Mesenchymal stem cell (in vitro differentiated cells and primary cell): ENCODE results near the gene UNC93A.

Experiments
- DNase-seq: peaks from one replicate; pipeline ENCODE4 v3.0.0-alpha.2; 2013
- H2AFZ ChIP-seq: one replicate; pipeline ENCODE4 v1.6.1; 2013; ENCODE audit warnings: low read depth, mild to moderate bottlenecking, control low read depth, inconsistent platforms, low read length, moderate library complexity
- H2AK5ac ChIP-seq: 2 replicates; pipeline ENCODE4 v1.6.1; 2013; ENCODE audit warnings: low read length, moderate library complexity, mild to moderate bottlenecking, inconsistent platforms; ENCODE audit not compliant: severe bottlenecking
- H2BK120ac ChIP-seq: one replicate; pipeline ENCODE4 v1.6.1; 2013; ENCODE audit warnings: low read depth, mild to moderate bottlenecking, inconsistent platforms, low read length, moderate library complexity
- H2BK12ac ChIP-seq, 2 experiments: one replicate each; pipeline ENCODE4 v1.6.1; 2013; ENCODE audit warnings: inconsistent platforms in 2 of 2, low read length in 2 of 2, mild to moderate bottlenecking in 2 of 2, moderate library complexity in 2 of 2, control low read depth in 1 of 2
- H2BK15ac ChIP-seq: one replicate; pipeline ENCODE4 v1.6.1; 2013; ENCODE audit warnings: mild to moderate bottlenecking, low read depth, inconsistent platforms; ENCODE audit not compliant: poor library complexity, severe bottlenecking
- H2BK5ac ChIP-seq: 2 replicates; pipeline ENCODE4 v1.6.1; 2013; ENCODE audit warnings: low read depth, mild to moderate bottlenecking, low read length, control low read depth, inconsistent platforms; ENCODE audit not compliant: poor library complexity, severe bottlenecking
- H3K14ac ChIP-seq, 2 experiments: one replicate each; pipeline ENCODE4 v1.6.1; 2013; ENCODE audit warnings: inconsistent platforms in 2 of 2, low read length in 2 of 2, control low read depth in 1 of 2, mild to moderate bottlenecking in 1 of 2, moderate library complexity in 1 of 2
- H3K18ac ChIP-seq, 2 experiments: one replicate each; pipeline ENCODE4 v1.6.1; 2013; ENCODE audit warnings: inconsistent platforms in 2 of 2, low read length in 2 of 2, control low read depth in 1 of 2, low read depth in 1 of 2, mild to moderate bottlenecking in 1 of 2
- H3K23ac ChIP-seq, 2 experiments: one replicate each; pipeline ENCODE4 v1.6.1; 2013; ENCODE audit warnings: inconsistent platforms in 2 of 2, low read length in 2 of 2, mild to moderate bottlenecking in 2 of 2, moderate library complexity in 2 of 2, control low read depth in 1 of 2
- H3K27ac ChIP-seq: 2 replicates; pipeline ENCODE4 v1.5.1; 2013; ENCODE audit warnings: mild to moderate bottlenecking, moderate library complexity, low read length, control low read depth, inconsistent platforms; ENCODE audit not compliant: poor library complexity, severe bottlenecking
- H3K27me3 ChIP-seq, 2 experiments: 2 replicates each; pipeline versions ENCODE4 v1.6.1 to v1.7.0; 2013; ENCODE audit warnings: low read length in 2 of 2, mild to moderate bottlenecking in 2 of 2, moderate library complexity in 2 of 2, control low read depth in 1 of 2, inconsistent platforms in 1 of 2; ENCODE audit not compliant: control insufficient read depth in 1 of 2, insufficient read depth in 1 of 2
- H3K36me3 ChIP-seq, 2 experiments: 2 replicates each; pipeline versions ENCODE4 v1.6.1 to v1.7.0; 2013; ENCODE audit warnings: low read length in 2 of 2, control low read depth in 1 of 2, inconsistent platforms in 1 of 2, low read depth in 1 of 2, mild to moderate bottlenecking in 1 of 2; ENCODE audit not compliant: insufficient read depth in 2 of 2, control insufficient read depth in 1 of 2
- H3K4ac ChIP-seq, 2 experiments: one replicate each; pipeline ENCODE4 v1.6.1; 2013; ENCODE audit warnings: inconsistent platforms in 2 of 2, low read length in 2 of 2, mild to moderate bottlenecking in 2 of 2, moderate library complexity in 2 of 2, control low read depth in 1 of 2, low read depth in 1 of 2
- H3K4me1 ChIP-seq: 2 replicates; pipeline ENCODE4 v1.6.1; 2013; ENCODE audit warnings: low read depth, low read length, control low read depth; ENCODE audit not compliant: control insufficient read depth, insufficient read depth
- H3K4me2 ChIP-seq: 2 replicates; pipeline ENCODE4 v1.6.1; 2013; ENCODE audit warnings: low read length, mild to moderate bottlenecking, inconsistent platforms; ENCODE audit not compliant: poor library complexity, severe bottlenecking
- H3K4me3 ChIP-seq, 2 experiments: 2 replicates each; pipeline versions ENCODE4 v1.5.1 to v1.7.0; 2013; ENCODE audit warnings: low read length in 2 of 2, mild to moderate bottlenecking in 2 of 2, control low read depth in 1 of 2, low read depth in 1 of 2; ENCODE audit not compliant: insufficient read depth in 1 of 2
- H3K79me1 ChIP-seq: replicated peaks from 2 replicates; pipeline ENCODE4 v1.6.1; 2013; ENCODE audit warnings: mild to moderate bottlenecking, control low read depth, low read length, inconsistent platforms; ENCODE audit not compliant: poor library complexity, severe bottlenecking
- H3K9ac ChIP-seq: 2 replicates; pipeline ENCODE4 v1.7.0; 2013; ENCODE audit warnings: mild to moderate bottlenecking, low read length, moderate library complexity
- H3K9me3 ChIP-seq: 2 replicates; pipeline ENCODE4 v1.7.0; 2013; ENCODE audit warnings: mild to moderate bottlenecking, low read length; ENCODE audit not compliant: control insufficient read depth
- H4K8ac ChIP-seq: one replicate; pipeline ENCODE4 v1.6.1; 2013; ENCODE audit warnings: inconsistent platforms, mild to moderate bottlenecking, low read length, moderate library complexity
- H4K91ac ChIP-seq: one replicate; pipeline ENCODE4 v1.6.1; 2013; ENCODE audit warnings: mild to moderate bottlenecking, low read length, inconsistent platforms
- WGBS: methylation state at CpG from one replicate; pipeline ENCODE4 v1.1.7; 2013; ENCODE audit warnings: mixed read lengths; 5-methylcytosine and 5-hydroxymethylcytosine counted together

The UNC93A gene

GRCh38 chr6:167341665-167342655 is 50.8 kb downstream of the UNC93A start:
- no peak overlapping the region for H3K4me3 ChIP-seq
- H2BK15ac ChIP-seq = no peak overlapping the region
- H3K4me1 ChIP-seq = no peaks in the 10 kb centered on the region
- no peak for DNase-seq
- no peak overlapping the region for H4K91ac ChIP-seq
- no peak overlapping the region for H3K9ac ChIP-seq
- no peak overlapping the region for H3K4me2 ChIP-seq
- H4K8ac ChIP-seq = no peak overlapping the region
- H3K79me1 ChIP-seq = no peaks in the 10 kb centered on the region
- no peak overlapping the region for H3K23ac ChIP-seq
- H3K36me3 ChIP-seq = no peaks in the 10 kb centered on the region
- no peak overlapping the region for H3K27ac ChIP-seq
- 41% methylated on average over 2 of the region's 3 CpGs for WGBS
- H3K18ac ChIP-seq = no peak overlapping the region
- no peaks in the 10 kb centered on the region for H3K9me3 ChIP-seq
- H2BK12ac ChIP-seq = no peak overlapping the region
- peaks cover 4 to 14% of the 10 kb centered on the region in 2 experiments for H3K27me3 ChIP-seq
- no peak overlapping the region for H2BK120ac ChIP-seq
- no peak overlapping the region for H2AK5ac ChIP-seq
- no peak overlapping the region for H3K4ac ChIP-seq
- H2AFZ ChIP-seq = no peak overlapping the region
- no peak overlapping the region for H2BK5ac ChIP-seq
- no peak overlapping the region for H3K14ac ChIP-seq

- Histone ChIP-seq H2BK120ac (no peak overlapping the region), H3K9me3 (no peaks in the 10 kb centered on the region), H4K8ac (no peak overlapping the region), H3K4me2 (no peak overlapping the region), H3K79me1 (no peaks in the 10 kb centered on the region), H2BK15ac (no peak overlapping the region), H3K9ac (no peak overlapping the region), H2AFZ (no peak overlapping the region), H2BK5ac (no peak overlapping the region), H3K36me3 (no peaks in the 10 kb centered on the region), H3K27ac (no peak overlapping the region), H3K4me1 (peaks cover 3% of the 10 kb centered on the region), H3K27me3 (peaks cover 15 to 22% of the 10 kb centered on the region in 2 experiments), H2AK5ac (no peak overlapping the region), H2BK12ac (no peak overlapping the region), H3K23ac (no peak overlapping the region), H4K91ac (no peak overlapping the region), H3K4ac (no peak overlapping the region), H3K4me3 (no peak overlapping the region), H3K18ac (no peak overlapping the region), H3K14ac (no peak overlapping the region)
- 85% methylated on average over 14 of the region's 14 CpGs for WGBS
- no peak for DNase-seq
Measured at GRCh38 chr6:167342879-167343610, 51.9 kb downstream of the UNC93A start.

- H3K27ac ChIP-seq = no peak overlapping the region
Measured at GRCh38 chr6:167345348-167345747, 54.2 kb downstream of the UNC93A start.

GRCh38 chr6:167345960-167346359 is 54.8 kb downstream of the UNC93A start:
- H2BK15ac ChIP-seq = no peak overlapping the region
- no peak overlapping the region for H3K4me2 ChIP-seq
- WGBS = 79% methylated on average over 4 of the region's 4 CpGs
- no peaks in the 10 kb centered on the region for H3K79me1 ChIP-seq
- no peaks in the 10 kb centered on the region for H3K9me3 ChIP-seq
- H3K27me3 ChIP-seq = peaks cover 29 to 39% of the 10 kb centered on the region in 2 experiments
- no peak for DNase-seq
- H3K36me3 ChIP-seq = no peaks in the 10 kb centered on the region
- H4K91ac ChIP-seq = no peak overlapping the region
- H2BK120ac ChIP-seq = no peak overlapping the region
- H2BK12ac ChIP-seq = no peak overlapping the region
- no peak overlapping the region for H4K8ac ChIP-seq
- H3K23ac ChIP-seq = no peak overlapping the region
- H3K4ac ChIP-seq = no peak overlapping the region
- H3K4me3 ChIP-seq = no peak overlapping the region
- H3K9ac ChIP-seq = no peak overlapping the region
- H3K18ac ChIP-seq = no peak overlapping the region
- H2AFZ ChIP-seq = no peak overlapping the region
- H3K27ac ChIP-seq = no peak overlapping the region
- peaks cover 6% of the 10 kb centered on the region for H3K4me1 ChIP-seq
- no peak overlapping the region for H3K14ac ChIP-seq
- H2BK5ac ChIP-seq = no peak overlapping the region
- no peak overlapping the region for H2AK5ac ChIP-seq

More at GRCh38 chr6:167345348-167345747, 54.2 kb downstream of the UNC93A start:
- H3K27me3 ChIP-seq = peaks cover 28 to 33% of the 10 kb centered on the region in 2 experiments
- no peaks in the 10 kb centered on the region for H3K36me3 ChIP-seq
- H2BK12ac ChIP-seq = no peak overlapping the region
- H2BK15ac ChIP-seq = no peak overlapping the region
- H2BK5ac ChIP-seq = no peak overlapping the region
- no peak overlapping the region for H2AK5ac ChIP-seq
- H3K18ac ChIP-seq = no peak overlapping the region
- no peak overlapping the region for H3K4ac ChIP-seq
- H3K9ac ChIP-seq = no peak overlapping the region
- no peak overlapping the region for H3K14ac ChIP-seq
- no peak overlapping the region for H2BK120ac ChIP-seq
- H3K4me2 ChIP-seq = no peak overlapping the region
- no peaks in the 10 kb centered on the region for H3K79me1 ChIP-seq
- H3K23ac ChIP-seq = no peak overlapping the region
- H3K9me3 ChIP-seq = no peaks in the 10 kb centered on the region
- no peak overlapping the region for H3K4me3 ChIP-seq
- H4K91ac ChIP-seq = no peak overlapping the region
- no peak for DNase-seq
- peaks cover 3% of the 10 kb centered on the region for H3K4me1 ChIP-seq
- H2AFZ ChIP-seq = no peak overlapping the region
- H4K8ac ChIP-seq = no peak overlapping the region
